Endothelial cell of umbilical vein (primary cell): ENCODE measurements around the gene HAUS3. TPM values are rescaled to one million over a fixed set of nuclear protein-coding genes. Genes with fewer than 3 reads are reported as not detected.

Source experiments
- BruUV-seq: library from RNA; stranded (reverse); fragments of 400-500 nt; replicated peaks from 2 replicates; lab custom pipeline; 2021; lab: Mats Ljungman, UMichigan
- CTCF ChIA-PET: fragments of 300-600, 350-600 bp; sonication (Branson Sonifier 250); formaldehyde crosslinking; loops from one replicate; lab custom pipeline; 2021; ENCODE audit warnings: antibody characterized with exemption, inconsistent platforms; lab: Charles Lee
- POLR2A ChIA-PET: fragments of 300-600, 350-600 bp; sonication (Branson Sonifier 250); formaldehyde crosslinking; loops from one replicate; lab custom pipeline; 2021; ENCODE audit warnings: antibody characterized with exemption, inconsistent platforms; lab: Charles Lee
- DNase-seq: peaks from one replicate; pipeline ENCODE4 v3.0.0-alpha.2; 2011; ENCODE audit warnings: low read depth, low spot score
- FAIRE-seq: peaks from 2 replicates; lab custom pipeline; 2011; peaks lifted over from hg19 to GRCh38; lab: Jason Lieb, UNC
- H2AFZ ChIP-seq: 2 replicates; pipeline ENCODE4 v1.6.0; 2012; ENCODE audit warnings: low read depth, low read length, control low read depth, inconsistent platforms
- H3K27ac ChIP-seq: 2 replicates; pipeline ENCODE4 v1.5.1; 2011; ENCODE audit warnings: low read depth, mild to moderate bottlenecking, control low read depth, low read length, moderate library complexity; ENCODE audit not compliant: insufficient read depth
- H3K27me3 ChIP-seq, 2 experiments: 2 replicates each; pipeline versions ENCODE4 v1.6.0 to v1.6.1; 2011; ENCODE audit warnings: low read length in 2 of 2, mixed read lengths in 1 of 2; ENCODE audit not compliant: control insufficient read depth in 2 of 2, insufficient read depth in 2 of 2
- H3K36me3 ChIP-seq, 2 experiments: 2 replicates in 1 of 2; 3 replicates in 1 of 2; pipeline ENCODE4 v1.5.1; 2011; ENCODE audit warnings: low read length in 2 of 2, mild to moderate bottlenecking in 1 of 2, moderate library complexity in 1 of 2; ENCODE audit not compliant: control insufficient read depth in 2 of 2, insufficient read depth in 2 of 2; ENCODE audit errors: extremely low read depth in 1 of 2
- H3K4me1 ChIP-seq: 3 replicates; pipeline ENCODE4 v1.5.1; 2011; ENCODE audit warnings: mild to moderate bottlenecking, low read length; ENCODE audit not compliant: control insufficient read depth, insufficient read depth; ENCODE audit errors: extremely low read depth
- H3K4me2 ChIP-seq: 2 replicates; pipeline ENCODE4 v1.6.1; 2011; ENCODE audit warnings: low read length, control low read depth, mixed read lengths; ENCODE audit not compliant: insufficient read depth
- H3K4me3 ChIP-seq, 3 experiments: fragments of 200-600 bp in 1 of 3; sonication (generic), shearing (Covaris generic) in 1 of 3; replicated peaks in 1 of 3; 2 replicates each; pipeline ENCODE4 v1.5.1; 2011 to 2016; ENCODE audit warnings: control low read depth in 3 of 3, low read length in 3 of 3, mild to moderate bottlenecking in 2 of 3, inconsistent platforms in 1 of 3, low read depth in 1 of 3, moderate library complexity in 1 of 3; ENCODE audit not compliant: insufficient read depth in 1 of 3
- H3K79me2 ChIP-seq: 2 replicates; pipeline ENCODE4 v1.6.0; 2012; ENCODE audit warnings: low read length, inconsistent platforms; ENCODE audit not compliant: control insufficient read depth, insufficient read depth
- H3K9ac ChIP-seq: replicated peaks from 2 replicates; pipeline ENCODE3; 2011; ENCODE audit warnings: low read length, control low read depth; ENCODE audit not compliant: insufficient read depth; ENCODE audit errors: extremely low read depth
- H3K9me1 ChIP-seq: replicated peaks from 3 replicates; pipeline ENCODE4 v1.6.0; 2011; ENCODE audit warnings: mild to moderate bottlenecking, low read length; ENCODE audit not compliant: control insufficient read depth, insufficient read depth; ENCODE audit errors: extremely low read depth
- H3K9me3 ChIP-seq: replicated peaks from 2 replicates; pipeline ENCODE4 v1.5.1; 2012; ENCODE audit warnings: low read length, inconsistent platforms; ENCODE audit not compliant: control insufficient read depth, insufficient read depth
- H4K20me1 ChIP-seq: replicated peaks from 2 replicates; pipeline ENCODE3; 2011; ENCODE audit warnings: mild to moderate bottlenecking, low read length; ENCODE audit not compliant: control insufficient read depth, insufficient read depth; ENCODE audit errors: extremely low read depth
- CTCF ChIP-seq, 2 donors: IDR thresholded peaks; 1 replicate in 1 of 2; 2 replicates in 1 of 2; pipeline ENCODE4 v1.5.1; 2011; ENCODE audit warnings: low read length in 2 of 2, mild to moderate bottlenecking in 2 of 2, moderate library complexity in 2 of 2, control low read depth in 1 of 2, inconsistent platforms in 1 of 2, low read depth in 1 of 2; ENCODE audit not compliant: insufficient read depth in 1 of 2; ENCODE audit errors: extremely low read depth in 1 of 2
- EZH2 ChIP-seq: IDR thresholded peaks from 2 replicates; pipeline ENCODE4 v1.6.1; 2012; ENCODE audit warnings: borderline replicate concordance, low read depth, mild to moderate bottlenecking, moderate library complexity, low read length, inconsistent platforms; ENCODE audit not compliant: severe bottlenecking
- FOS ChIP-seq: IDR thresholded peaks from 2 replicates; pipeline ENCODE4 v1.6.1; 2011; ENCODE audit warnings: mild to moderate bottlenecking, low read length, moderate library complexity, borderline replicate concordance; ENCODE audit not compliant: insufficient read depth
- GATA2 ChIP-seq: IDR thresholded peaks from 2 replicates; pipeline ENCODE4 v1.7.0; 2011; ENCODE audit warnings: low read depth, mild to moderate bottlenecking, moderate library complexity, mixed read lengths, low read length; ENCODE audit not compliant: insufficient read length, insufficient read depth
- JUN ChIP-seq: IDR thresholded peaks from 2 replicates; pipeline ENCODE4 v1.6.1; 2011; ENCODE audit warnings: borderline replicate concordance, low read depth; ENCODE audit not compliant: insufficient read length, insufficient read depth
- MAX ChIP-seq: IDR thresholded peaks from 2 replicates; pipeline ENCODE4 v1.6.1; 2011; ENCODE audit not compliant: insufficient read depth, insufficient read length
- MYC ChIP-seq: IDR thresholded peaks from one replicate; pipeline ENCODE4 v1.6.1; 2011; ENCODE audit warnings: mild to moderate bottlenecking, low read depth, low read length
- POLR2A ChIP-seq: IDR thresholded peaks from 2 replicates; pipeline ENCODE4 v1.6.1; 2012; ENCODE audit warnings: low read depth, mild to moderate bottlenecking, control low read depth, low read length
- POLR2AphosphoS5 ChIP-seq: IDR thresholded peaks from 2 replicates; pipeline ENCODE4 v1.6.1; 2012; ENCODE audit warnings: low read depth, mild to moderate bottlenecking, control low read depth, low read length, moderate library complexity; ENCODE audit not compliant: insufficient read depth
- dilution Hi-C: fragments of 300-500 bp; cut with MboI; formaldehyde crosslinking; loops from one replicate; pipeline ENCODE4 v1.15.0; 2019; ENCODE audit warnings: low sequenced_read_pairs; ENCODE audit not compliant: extremely low pct_ligation_motif_present
- intact Hi-C: fragments of 100-400 bp; cut with micrococcal nuclease; formaldehyde crosslinking; loops from one replicate; pipeline ENCODE4 v1.10.0; 2022
- polyA plus RNA-seq, 4 experiments: library from polyadenylated mRNA; depleted of rRNA in 3 of 4; stranded (reverse) in 3 of 4; unstranded in 1 of 4; fragments of >200 nt; gene quantifications; 2 replicates each; pipeline versions ENCODE4 v1.2.1 to v1.2.3, GENCODE V29; 2011 to 2012; ENCODE audit warnings: missing spikeins in 1 of 4
- total RNA-seq: library from RNA; stranded (reverse); gene quantifications from 2 replicates; pipeline ENCODE4 v1.2.3, GENCODE V29; 2021

The HAUS3 gene
- total and polyA plus RNA-seq, 2 donors (not counting 3 experiments of a cell fraction or from before 2014, with no cell fraction given), result 4.4 to 15.9 TPM

DNA sequence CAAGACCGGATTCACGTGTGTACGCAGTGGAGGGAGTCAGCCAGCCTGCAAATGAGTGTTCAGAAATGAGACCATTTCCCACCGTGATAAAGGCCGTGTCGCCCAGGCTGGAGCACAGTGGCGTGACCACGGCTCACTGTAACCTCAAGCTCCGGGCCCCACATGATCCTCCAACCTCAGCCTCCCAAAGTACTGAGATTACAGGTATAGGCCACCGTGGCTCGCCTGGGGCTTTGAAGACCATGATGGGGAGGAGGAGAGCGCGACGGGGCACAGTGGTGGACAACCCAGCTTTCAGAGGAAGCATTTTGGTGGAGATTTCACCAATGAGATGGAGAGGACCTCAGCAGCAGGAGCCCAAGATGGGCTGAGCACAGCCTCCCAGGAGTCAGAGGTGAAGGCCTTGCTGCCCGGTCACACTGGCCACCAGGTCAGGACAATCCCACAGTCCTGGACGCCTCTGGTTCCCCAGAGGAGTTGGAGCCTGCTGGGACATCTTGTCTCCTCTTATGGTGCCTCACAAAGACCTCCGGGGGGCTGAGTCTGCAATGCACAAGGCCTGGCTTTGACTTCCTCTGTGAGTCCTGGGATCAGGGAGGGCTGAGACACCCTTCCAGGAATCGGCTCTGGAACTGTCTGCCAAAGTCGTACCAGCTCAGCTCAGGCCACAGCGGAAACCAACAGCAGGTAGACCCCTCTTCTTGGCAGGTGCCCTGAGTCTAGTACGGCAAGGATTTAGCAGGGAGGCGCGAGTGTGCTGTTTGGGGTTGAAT lies 42.4 kb upstream of the HAUS3 start:
- CTCF ChIA-PET, result interaction anchor here (1.1 kb wide), 1 partner anchor 178 kb away, joined by 3 read pairs; no protein-coding TSS in a partner anchor
- no peak for DNase-seq
- intact Hi-C loops, result no loop called here
- no peak overlapping the region for H3K4me3 ChIP-seq
- H3K79me2 ChIP-seq, result no peaks in the 10 kb centered on the region
- H3K36me3 ChIP-seq, result no peaks in the 10 kb centered on the region
- no peaks in the 10 kb centered on the region for H4K20me1 ChIP-seq
- peak overlapping the region; percentile 38 for H3K27ac ChIP-seq
- dilution Hi-C loops, result no loop called here
- no peak overlapping the region for H3K4me2 ChIP-seq
- H2AFZ ChIP-seq, result no peak overlapping the region
- POLR2A ChIA-PET, result no interaction called here
- H3K9me1 ChIP-seq, result no peaks in the 10 kb centered on the region
- H3K27me3 ChIP-seq, result no peaks in the 10 kb centered on the region
- H3K9ac ChIP-seq, result no peak overlapping the region
- TF ChIP-seq EZH2, result no peak
- TF ChIP-seq POLR2A, result no peak
- TF ChIP-seq MYC, result no peak
- TF ChIP-seq GATA2, result no peak
- TF ChIP-seq CTCF (IDR thresholded peaks at IDR 0.05; ENCODE audit: extremely low read depth in 1 of 2, insufficient read depth in 1 of 2, low read depth in 1 of 2, low read length in 2 of 2), result no peak
- no peak for TF ChIP-seq MAX
- no peak for TF ChIP-seq JUN
- no peak for TF ChIP-seq POLR2AphosphoS5
- no peak for TF ChIP-seq FOS
- no peak for FAIRE-seq
- no TSS peak for BruUV-seq
- peaks cover 13% of the 10 kb centered on the region for H3K4me1 ChIP-seq
- no peaks in the 10 kb centered on the region for H3K9me3 ChIP-seq
